HG03457 (cell line): ENCODE data around the gene CCNB1IP1.
"Not testable (repeated sequence)": the region's sequence is repeated elsewhere in the genome, so short reads cannot be mapped to it uniquely, and the experiment has no call there.

Experiments used
- ATAC-seq: cut with Tn5 transposase; IDR thresholded peaks from one replicate; pipeline ENCODE4 v1.9.1; 2021; ENCODE audit warnings: moderate number of reproducible peaks; ENCODE audit not compliant: unreplicated experiment

Gene CCNB1IP1

DNA sequence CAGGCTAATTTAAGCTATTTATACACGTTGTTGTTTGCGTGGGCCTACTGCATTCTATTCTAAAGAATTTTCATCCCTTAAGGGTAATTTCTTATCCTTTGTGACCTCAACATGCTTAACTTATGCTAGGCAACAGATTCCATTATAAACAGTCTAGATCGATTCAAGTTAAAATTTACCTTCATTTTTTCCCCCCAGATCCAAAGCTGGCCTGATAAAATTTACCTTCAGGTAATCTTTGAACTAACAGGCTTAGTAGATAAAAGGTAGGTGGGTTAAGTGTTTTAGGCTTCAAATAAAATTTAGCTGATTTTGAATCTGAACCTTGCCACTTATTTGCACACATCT lies 389 bp upstream of the CCNB1IP1 start:
- ATAC-seq: no peak

DNA sequence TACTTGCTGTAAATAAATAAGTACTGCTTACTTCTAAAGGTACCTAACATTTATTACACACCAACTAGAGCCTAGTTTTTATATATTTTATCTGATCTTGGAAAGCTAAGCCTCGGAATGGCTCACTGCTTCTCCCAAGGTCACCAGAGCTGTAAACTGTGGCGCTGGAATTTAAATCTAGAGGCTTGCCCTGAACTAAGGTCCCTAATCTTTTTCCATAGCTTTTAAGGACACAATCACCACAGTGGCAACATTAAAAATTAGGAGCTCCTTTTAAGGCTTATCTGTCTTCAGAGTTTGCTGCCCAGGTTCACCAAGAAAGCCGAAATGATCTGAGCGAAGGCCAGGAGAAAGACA lies 670 bp downstream of the CCNB1IP1 start:
- ATAC-seq: no peak

DNA sequence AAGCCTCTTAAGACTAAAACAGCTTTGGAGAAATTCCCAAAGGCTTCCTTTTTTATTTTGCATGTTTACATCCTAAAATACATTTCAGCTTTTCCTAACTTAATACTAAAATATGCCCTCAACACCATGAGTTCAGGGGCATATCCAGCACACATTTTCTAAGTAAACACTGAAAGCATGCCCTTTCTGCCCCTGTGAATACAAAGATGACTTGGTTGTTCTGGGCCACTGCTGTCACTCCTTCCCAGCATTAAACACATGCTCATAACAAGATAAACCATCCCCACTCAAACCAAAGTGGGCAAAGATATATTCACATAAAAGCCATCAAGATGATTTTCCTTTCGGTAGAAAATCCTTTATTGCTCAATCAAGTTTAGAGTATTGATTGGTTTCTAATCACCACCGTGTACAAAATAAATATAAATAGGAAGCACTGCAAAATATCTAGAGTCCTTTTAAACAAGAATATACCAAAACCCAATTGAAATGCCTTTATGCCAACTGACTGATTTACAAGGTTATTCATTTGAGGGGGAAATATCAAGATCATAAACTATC lies 1.9 kb downstream of the CCNB1IP1 start:
- ATAC-seq: no peak

DNA sequence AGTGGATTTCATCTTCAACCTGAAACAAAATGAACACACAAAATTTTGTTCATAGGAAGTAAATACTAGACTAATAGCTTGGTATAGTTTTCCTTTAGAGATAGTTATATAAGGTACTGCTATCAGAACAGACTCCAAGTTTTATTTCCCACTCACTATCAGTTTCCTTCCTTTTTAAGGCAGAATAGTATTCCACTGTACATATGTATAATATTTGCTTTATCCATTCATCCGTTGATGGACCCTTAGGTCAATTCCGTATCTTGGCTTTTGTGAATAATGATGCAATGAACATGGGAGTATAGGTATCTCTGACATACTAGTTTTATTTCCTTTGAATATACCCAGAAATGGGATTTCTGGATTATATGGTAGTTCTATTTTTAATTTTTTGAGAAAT lies 3.7 kb downstream of the CCNB1IP1 start:
- ATAC-seq: no peak

DNA sequence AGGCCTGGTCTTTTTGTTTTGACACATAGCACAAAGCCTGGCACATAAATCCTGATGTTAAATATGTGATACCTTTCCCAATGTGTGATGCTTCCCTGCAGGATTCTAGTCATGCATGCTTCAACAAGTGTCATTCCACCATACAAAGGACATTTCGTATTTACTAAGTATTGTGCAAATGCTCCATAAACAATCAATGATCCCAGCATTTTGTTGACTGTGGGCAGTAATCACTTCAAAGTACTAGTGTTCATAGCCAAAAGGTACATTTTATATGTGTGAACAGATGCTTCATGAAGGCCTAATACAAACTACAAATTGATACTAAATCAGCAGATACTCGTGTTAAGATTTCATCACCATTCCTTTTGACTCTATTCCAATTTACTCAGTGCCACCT lies 4.4 kb downstream of the CCNB1IP1 start:
- no peak for ATAC-seq

DNA sequence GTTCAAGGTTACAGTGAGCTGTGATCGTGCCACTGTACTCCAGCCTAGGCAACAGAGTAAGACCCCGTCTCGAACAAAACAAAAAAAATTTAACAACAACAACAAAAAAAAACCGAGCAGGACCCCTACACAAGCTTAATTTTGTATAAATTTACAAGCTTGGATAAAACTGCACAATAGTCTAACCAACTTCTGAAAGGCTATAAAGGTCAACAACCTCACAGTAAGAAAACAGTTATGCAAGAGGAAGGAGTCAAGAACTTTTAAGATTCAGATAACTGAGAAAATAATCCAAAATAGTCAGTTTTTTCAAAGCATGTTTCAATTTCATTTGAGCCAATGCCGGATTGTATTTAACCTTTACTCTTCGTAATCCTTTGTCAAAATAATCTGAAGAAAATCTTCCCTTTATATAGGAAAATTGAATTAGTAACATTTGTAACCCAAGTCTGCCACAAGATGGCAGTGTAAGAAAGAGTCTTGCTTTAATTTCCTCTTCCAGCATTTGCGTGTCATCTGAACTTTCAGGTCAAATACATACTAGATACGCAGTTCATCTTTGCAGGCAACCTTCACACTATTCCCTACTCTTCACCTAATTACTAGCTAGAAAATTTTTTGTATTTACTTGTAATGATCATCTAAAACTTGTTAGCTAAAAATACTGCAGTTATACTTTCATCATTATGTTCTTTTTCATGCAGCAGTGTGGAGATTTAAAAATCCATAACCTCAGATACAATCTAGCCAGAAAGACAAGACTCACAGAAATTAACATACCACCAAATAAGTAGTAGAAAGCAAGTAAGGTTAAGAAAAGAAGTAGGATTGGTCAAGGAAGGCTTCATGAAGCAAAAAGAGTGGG lies 5.8 kb downstream of the CCNB1IP1 start:
- no peak for ATAC-seq

DNA sequence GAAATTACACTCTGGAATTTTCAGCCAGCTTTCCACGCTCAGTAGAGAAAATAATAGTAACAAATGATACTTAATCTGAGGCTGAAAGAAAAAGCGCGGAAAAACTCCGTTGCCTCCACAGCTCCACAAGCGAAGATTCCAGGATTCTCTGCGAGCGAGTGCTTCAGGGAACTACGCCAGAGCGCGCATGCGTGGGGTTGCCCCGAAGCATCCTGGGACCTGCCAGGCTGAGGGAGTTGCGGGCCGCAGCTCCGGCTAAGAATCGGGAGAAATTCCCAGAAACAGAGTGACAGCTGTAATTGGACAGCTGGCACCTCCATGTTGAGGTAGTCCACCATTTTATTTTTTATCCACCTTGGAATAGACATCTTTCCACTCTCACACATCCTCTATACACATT lies 15.4 kb downstream of the CCNB1IP1 start:
- ATAC-seq: no peak

DNA sequence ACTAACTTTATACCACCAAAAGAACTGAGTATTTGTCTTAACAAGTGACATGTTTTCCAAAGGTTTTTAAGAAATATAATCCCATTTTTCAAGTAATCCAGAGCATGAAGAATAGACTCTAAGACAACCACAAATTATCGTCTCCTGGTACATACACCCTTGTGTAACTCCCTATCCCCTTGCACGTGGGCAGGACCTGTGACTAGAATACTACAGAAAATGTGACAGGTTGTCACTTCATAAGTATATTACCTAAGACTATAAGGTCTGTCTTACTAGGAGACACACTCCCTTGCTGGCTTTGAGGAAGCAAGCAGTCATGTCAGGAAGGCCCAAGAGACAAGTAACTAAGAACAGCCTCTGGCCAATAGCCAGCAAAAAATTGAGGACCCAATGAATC lies 19.1 kb downstream of the CCNB1IP1 start:
- no peak for ATAC-seq

DNA sequence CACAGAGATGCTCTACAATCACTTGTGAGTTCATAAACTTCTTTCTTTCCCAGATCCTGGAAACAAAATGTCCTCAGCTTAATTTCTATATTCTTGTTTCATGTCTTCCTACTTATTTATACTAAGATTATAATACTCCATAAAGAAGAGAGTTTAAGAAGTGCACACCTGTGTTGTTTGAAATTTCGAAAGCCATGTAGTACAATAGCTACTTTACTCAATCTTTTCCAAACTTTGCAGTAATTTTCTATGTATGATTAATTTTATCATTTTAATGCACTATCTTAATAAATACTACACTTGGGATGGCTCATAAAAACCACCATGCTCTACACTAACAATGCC lies 27.0 kb downstream of the CCNB1IP1 start:
- no peak for ATAC-seq

DNA sequence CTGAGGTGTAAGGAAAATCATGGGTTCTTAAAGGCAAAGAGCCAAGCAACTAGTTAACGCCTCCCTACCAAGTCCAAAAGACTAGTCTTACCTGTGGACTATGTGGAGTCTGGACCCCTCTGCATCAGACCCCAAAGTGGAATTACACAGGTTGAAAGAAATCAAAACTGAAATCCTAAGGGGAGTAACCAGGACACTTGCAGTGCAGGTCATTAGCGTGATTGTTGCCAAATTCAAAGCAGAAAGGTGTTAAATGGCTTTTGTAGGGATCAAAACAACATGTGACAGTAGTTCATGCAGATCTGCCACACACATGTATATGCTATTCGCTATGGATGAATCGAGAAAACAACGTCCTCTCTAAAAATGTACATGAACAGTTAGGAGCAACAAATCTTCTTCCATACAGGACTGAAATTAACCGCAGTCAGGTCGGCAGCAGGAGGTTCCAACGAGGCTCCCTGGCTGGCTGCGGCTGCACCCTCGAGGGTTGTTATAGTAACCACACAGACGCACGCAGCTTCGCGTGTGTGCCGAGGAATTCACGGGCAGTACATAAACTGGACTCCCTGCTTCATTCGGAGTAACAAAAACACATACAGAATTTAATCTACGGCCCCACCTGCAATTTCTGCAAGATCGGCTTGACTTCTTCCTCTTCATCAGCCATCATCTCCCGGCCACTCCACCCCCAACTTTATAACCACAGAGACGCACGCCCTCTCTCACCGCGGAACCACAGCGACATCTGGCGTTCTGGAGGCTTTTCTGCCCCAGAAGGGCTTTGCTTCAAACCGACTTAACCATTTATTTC lies 27.6 kb downstream of the CCNB1IP1 start, which contains the start of gene TTC5:
TSS of gene TTC5 (minus strand) at position 687 of the 814 bp plus-strand sequence. CDS start at position 673, 14 bp downstream.
- ATAC-seq: peak; percentile 88

DNA sequence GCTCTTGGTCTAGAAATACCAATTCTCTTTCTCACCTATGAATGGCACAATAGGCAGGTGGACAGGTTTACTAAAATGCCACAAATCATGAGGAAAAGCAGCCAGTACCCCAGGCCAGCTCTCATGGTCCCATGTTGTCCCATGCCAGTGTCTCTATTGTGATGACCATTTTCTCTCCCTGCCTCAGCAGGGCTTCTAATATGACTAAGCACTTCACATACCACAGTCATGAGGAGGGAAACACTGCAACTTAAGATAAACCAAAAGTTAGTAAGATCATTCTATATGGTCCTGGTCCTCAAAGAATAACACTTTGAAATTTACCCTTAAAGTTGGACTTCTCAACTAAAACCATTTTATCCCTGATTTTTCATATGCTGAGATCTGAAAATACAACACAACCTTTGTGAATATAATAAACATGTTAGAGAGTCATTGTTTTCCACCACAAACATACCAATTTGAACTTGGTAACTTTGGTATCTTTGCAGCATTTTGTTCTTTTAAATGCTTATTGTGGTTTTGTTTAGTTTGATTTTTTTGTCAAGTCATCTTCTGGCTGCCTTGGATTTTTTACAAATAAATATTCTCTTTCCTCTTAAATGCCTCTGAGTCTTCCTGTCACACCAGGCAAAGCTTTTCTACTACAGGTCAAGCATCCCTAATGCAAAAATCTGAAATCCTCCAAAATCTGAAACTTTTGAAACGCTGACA lies 30.9 kb downstream of the CCNB1IP1 start:
- ATAC-seq: no peak

DNA sequence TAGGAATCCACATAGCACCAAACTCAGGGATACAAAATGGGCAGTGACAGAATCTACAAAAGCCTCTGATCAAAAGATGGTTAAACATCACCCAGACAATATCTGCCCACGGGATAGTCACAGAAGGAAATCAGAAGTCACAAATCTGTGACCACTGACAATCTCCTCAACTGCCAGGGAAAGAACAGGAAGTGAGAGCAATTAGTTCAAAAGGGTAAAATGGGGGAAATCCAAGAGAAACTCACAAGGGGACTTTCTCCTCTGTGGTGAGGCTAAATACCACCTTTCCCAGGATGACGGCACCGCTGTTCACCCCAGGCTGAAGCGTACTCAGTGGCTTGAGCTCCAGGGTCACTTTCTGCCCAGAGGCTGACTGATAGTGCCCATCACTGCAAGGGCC lies 38.0 kb downstream of the CCNB1IP1 start:
- ATAC-seq: peak; percentile 86

DNA sequence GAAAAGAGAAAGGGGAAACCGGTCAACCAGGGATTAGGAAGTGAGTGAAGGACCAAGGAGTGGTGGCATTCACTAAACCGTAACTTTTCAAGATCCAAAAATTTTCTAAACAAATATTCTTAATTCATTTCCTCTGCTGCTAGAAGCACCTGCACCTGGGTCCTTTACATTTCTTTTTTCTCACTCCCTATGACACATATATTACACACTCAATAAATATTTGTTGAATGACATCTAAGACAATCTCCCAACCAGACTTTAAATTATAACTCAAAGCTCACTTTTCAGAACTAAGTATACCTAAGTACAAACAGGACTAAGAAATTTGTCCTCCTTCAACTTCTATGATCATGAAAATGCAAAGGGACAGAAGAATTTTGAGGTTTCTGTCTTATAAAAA lies 38.4 kb downstream of the CCNB1IP1 start:
- no peak for ATAC-seq

DNA sequence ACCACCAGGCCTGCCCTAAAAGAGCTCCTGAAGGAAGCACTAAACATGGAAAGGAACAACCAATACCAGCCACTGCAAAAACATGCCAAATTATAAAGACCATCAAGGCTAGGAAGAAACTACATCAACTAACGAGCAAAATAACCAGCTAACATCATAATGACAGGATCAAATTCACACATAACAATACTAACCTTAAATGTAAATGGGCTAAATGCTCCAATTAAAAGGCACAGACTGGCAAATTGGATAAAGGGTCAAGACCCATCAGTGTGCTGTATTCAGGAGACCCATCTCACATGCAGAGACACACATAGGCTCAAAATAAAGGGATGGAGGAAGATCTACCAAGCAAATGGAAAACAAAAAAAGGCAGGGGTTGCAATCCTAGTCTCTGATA lies 51.1 kb downstream of the CCNB1IP1 start:
- not testable (repeated sequence) for ATAC-seq

DNA sequence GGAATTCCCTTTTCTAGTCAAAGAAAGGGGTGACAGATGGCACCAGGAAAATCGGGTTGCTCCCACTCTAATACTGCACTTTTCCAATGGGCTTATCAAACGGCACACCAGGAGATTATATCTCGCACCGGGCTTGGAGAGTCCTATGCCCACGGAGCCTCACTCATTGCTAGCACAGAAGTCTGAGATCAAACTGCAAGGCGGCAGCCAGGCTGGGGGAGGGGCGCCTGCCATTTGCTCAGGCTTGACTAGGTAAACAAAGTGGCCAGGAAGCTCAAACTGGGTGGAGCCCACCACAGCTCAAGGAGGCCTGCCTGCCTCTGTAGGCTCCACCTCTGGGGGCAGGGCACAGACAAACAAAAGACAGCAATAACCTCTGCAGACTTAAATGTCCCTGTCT lies 52.8 kb downstream of the CCNB1IP1 start:
- not testable (repeated sequence) for ATAC-seq

DNA sequence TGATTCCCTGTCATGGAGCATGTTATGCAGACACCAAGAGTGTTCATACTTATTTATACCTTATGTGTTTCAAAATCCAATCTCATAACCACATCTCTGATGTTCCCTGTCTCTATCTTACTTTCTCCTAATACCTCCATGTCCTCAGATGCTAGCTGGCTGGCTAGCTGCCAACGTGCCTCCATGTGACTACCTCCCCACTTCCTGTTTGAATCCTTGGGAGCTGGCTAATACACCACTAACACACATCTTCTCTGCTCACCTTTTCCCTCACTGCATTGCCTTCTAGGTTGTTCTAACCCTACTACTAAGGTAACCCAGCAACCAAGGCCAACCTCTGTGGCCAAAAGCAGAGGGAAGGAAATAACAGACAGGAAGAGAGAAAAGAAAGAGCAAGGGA lies 54.7 kb downstream of the CCNB1IP1 start:
- ATAC-seq: no peak

DNA sequence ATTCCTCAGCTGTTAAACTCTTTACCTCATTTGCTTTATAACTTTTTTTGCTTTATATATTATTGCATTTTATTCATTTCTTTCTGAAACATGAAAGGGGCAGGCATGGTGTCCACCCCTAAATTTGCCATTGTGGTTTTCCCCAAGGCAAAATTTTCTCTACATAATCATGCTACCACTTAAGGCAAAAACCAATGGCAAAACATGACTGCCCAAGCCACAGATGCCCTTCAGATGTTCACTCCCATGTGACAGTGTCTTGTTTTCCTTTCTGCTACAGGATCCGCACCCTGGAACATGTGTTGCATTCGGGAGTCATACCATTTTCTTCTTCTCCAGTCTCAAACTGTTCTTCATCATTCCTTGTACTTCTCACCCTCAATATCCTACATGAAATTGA lies 55.7 kb downstream of the CCNB1IP1 start:
- no peak for ATAC-seq

DNA sequence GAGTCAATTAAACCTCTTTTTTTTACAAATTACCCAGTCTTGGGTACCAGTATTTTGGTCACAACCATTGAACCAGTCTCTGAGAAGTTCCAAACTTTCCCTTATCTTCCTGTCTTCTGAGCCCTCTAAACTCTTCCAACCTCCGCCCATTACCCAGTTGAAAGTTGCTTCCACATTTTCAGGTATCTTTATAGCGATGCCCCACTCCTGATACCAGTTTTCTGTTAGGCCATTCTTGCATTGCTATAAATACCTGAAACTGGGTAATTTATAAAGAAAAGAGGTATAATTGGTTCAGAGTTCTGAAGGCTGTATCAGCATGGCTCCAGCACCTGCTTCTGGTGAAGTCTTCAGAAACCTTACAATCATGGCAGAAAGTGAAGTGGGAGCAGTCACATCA lies 59.0 kb downstream of the CCNB1IP1 start:
- no peak for ATAC-seq

DNA sequence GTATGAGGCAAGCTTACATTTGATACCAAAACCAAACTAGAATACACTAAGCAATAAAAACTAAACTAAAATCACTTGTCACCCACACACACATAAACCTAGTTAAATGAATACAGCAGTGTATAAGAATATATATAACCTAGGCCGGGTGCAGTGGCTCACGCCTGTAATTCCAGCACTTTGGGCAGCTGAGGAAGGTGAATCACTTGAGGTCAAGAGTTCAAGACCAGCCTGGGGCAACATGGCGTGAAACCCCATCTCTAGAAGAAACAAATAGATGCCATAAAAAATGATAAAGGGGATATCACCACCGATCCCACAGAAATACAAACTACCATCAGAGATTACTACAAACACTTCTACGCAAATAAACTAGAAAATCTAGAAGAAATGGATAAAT lies 68.7 kb downstream of the CCNB1IP1 start:
- not testable (repeated sequence) for ATAC-seq

DNA sequence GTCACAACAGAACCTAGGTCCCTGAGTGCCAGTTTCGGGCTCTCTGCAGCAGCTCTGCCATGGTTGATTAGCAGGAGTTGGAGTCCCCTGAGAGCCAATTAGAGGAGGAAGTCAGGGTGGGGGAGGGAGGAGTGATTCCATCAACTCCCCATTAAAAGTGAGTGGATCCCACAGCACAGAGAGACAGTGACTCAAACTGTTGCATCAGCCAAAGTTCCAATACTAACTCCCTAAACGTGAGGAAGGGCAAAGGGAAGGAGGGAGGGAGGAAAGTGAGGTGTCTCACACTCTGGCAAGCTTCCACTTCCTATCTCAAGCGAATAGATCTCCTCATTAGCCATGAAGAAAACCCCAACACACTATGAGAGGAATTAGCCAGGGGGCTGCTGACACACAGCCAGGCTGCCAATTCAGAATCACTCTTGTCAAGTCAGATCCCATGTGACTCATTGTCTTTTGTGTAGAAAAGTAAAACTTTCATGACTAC lies 70.4 kb downstream of the CCNB1IP1 start:
- no peak for ATAC-seq
